ENCODE measurements around the gene TKFC.
A peak's percentile ranks its signal among the peaks of the same experiment; 100 is the strongest.

TKFC gene

GRCh38 chr11:61364012-61364675 lies 31.1 kb downstream of the TKFC start:
- no peak overlapping the region for H3K4me3 ChIP-seq (ENCODE audit: low read length)
- TF ChIP-seq CTCF (IDR thresholded peaks at IDR 0.05; ENCODE audit: insufficient read depth, low read depth, low read length, missing control alignments) = no peak
- DNase-seq (ENCODE audit: low read depth) = no peak

DNA sequence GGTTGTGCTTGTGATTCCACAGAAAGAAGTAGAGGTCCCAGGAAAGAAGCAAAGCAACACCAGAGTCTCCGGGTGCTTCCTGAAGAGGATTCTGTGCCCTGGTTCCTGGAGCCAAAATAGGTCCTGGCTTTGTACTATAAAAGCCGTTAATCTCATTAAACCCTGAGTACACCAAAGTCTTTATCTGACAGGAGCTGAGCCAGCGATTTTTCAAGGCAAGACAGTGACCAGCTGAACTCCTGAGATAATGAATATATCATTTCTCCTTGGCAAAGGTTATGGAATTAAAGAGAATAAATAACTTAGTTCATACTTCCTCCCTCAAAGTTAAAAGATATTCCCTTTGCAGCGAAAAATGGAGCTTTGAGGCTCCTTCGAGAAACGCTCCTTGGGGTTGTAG lies 34.4 kb downstream of the TKFC start:
- H3K4me3 ChIP-seq (ENCODE audit: low read length) = no peak overlapping the region
- TF ChIP-seq CTCF (IDR thresholded peaks at IDR 0.05; ENCODE audit: insufficient read depth, low read depth, low read length, missing control alignments) = no peak
- DNase-seq (ENCODE audit: low read depth) = no peak

DNA sequence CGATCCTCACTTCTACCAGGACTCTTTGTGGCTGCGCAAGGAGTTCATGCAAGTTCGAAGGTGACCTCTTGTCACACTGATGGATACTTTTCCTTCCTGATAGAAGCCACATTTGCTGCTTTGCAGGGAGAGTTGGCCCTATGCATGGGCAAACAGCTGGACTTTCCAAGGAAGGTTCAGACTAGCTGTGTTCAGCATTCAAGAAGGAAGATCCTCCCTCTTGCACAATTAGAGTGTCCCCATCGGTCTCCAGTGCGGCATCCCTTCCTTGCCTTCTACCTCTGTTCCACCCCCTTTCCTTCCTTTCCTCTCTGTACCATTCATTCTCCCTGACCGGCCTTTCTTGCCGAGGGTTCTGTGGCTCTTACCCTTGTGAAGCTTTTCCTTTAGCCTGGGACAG lies 35.6 kb downstream of the TKFC start:
- no peak overlapping the region for H3K4me3 ChIP-seq (ENCODE audit: low read length)
- TF ChIP-seq CTCF (IDR thresholded peaks at IDR 0.05; ENCODE audit: insufficient read depth, low read depth, low read length, missing control alignments) = no peak
- DNase-seq (ENCODE audit: low read depth) = no peak

DNA sequence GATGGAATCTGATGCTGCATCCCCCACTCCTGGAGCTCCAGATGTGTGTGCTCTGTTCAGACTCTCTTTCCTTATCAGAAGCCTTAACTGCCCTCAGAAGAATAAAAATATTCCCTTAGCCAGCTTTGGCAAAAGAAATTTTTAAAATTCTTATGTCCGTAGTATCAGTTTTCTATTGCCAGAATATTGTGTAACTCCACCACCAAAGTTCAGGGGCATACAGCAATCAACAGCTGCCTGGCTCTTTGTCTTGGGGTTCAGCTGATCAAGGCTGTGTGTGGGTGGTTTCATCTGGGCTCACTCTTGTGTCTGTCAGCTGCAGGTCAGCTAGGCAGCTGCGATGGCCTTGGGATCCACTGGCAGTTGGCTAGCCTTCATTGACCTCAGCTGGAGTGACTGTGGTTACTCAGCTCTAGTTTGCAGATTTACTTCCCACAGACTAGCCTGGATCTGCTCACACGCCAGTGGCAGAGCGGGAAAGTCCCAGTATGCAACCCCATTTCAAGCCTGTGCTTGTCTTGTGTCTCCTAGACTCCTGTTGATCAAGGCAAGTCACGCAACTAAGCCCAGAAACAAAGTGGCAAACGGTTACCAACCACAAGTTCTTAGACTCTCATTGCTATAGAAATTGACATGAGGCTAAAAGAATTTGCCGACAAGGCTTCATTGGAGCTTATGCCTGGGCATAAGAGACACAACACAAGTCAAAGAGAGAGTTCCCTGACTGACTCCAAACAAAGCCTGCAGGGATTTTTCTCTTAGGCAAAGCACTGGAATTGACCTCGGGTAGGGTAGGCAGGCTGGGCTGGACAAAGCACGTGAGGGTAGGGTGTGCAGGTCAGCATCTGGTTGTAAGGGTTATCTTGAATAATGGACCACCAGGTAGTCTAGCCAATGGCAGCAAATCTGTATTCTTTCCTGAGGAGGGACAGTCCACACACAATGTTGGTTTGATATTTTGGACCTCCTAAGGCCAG lies 36.6 kb downstream of the TKFC start:
- DNase-seq (ENCODE audit: low read depth) = peak; percentile 100
- no peak for TF ChIP-seq CTCF (IDR thresholded peaks at IDR 0.05; ENCODE audit: insufficient read depth, low read depth, low read length, missing control alignments)
- H3K4me3 ChIP-seq (ENCODE audit: low read length) = no peak overlapping the region

GRCh38 chr11:61370349-61371005 lies 37.4 kb downstream of the TKFC start:
- TF ChIP-seq CTCF (IDR thresholded peaks at IDR 0.05; ENCODE audit: insufficient read depth, low read depth, low read length, missing control alignments) = no peak
- no peak for DNase-seq (ENCODE audit: low read depth)
- H3K4me3 ChIP-seq (ENCODE audit: low read length) = no peak overlapping the region

GRCh38 chr11:61372659-61373420 lies 39.8 kb downstream of the TKFC start:
- no peak for DNase-seq (ENCODE audit: low read depth)
- TF ChIP-seq CTCF (IDR thresholded peaks at IDR 0.05; ENCODE audit: insufficient read depth, low read depth, low read length, missing control alignments) = no peak
- no peak overlapping the region for H3K4me3 ChIP-seq (ENCODE audit: low read length)
